NCI-H187 (cell line): ENCODE measurements around the gene THADA.

Experiments used
- DNase-seq, 2 experiments: peaks; one replicate each; lab custom pipeline; 2025; lab: John Stamatoyannopoulos, UW

Gene THADA

GRCh38 chr2:43276962-43277391, 318.9 kb downstream of the THADA start:
- DNase-seq, result peak in 1 of 2 experiments; percentile 76

GRCh38 chr2:43276266-43276941, 319.4 kb downstream of the THADA start:
- DNase-seq, result no peak

- no peak for DNase-seq
Measured at GRCh38 chr2:43274721-43275120, 321.1 kb downstream of the THADA start.

- DNase-seq, result no peak
Measured at GRCh38 chr2:43274055-43274454, 321.8 kb downstream of the THADA start.

GRCh38 chr2:43273529-43273928, 322.3 kb downstream of the THADA start:
- DNase-seq, result no peak

GRCh38 chr2:43270930-43271615, 324.8 kb downstream of the THADA start:
- no peak for DNase-seq

- no peak for DNase-seq
Measured at GRCh38 chr2:43270461-43270860, 325.4 kb downstream of the THADA start.

GRCh38 chr2:43269706-43270105, 326.1 kb downstream of the THADA start:
- no peak for DNase-seq

- peak; percentile 39 to 55 for DNase-seq
Measured at GRCh38 chr2:43269074-43269572, 326.7 kb downstream of the THADA start.

- DNase-seq, result no peak
Measured at GRCh38 chr2:43268066-43268953, 327.5 kb downstream of the THADA start.

- no peak for DNase-seq
Measured at GRCh38 chr2:43267381-43267780, 328.5 kb downstream of the THADA start.

- no peak for DNase-seq
Measured at GRCh38 chr2:43266711-43267111, 329.1 kb downstream of the THADA start.

GRCh38 chr2:43265421-43265820, 330.4 kb downstream of the THADA start:
- no peak for DNase-seq

GRCh38 chr2:43265001-43265400, 330.8 kb downstream of the THADA start:
- no peak for DNase-seq

GRCh38 chr2:43262951-43263350, 332.9 kb downstream of the THADA start:
- no peak for DNase-seq

- DNase-seq, result no peak
Measured at GRCh38 chr2:43262239-43262638, 333.6 kb downstream of the THADA start.

GRCh38 chr2:43259512-43259911, 336.3 kb downstream of the THADA start:
- no peak for DNase-seq

- DNase-seq, result no peak
Measured at GRCh38 chr2:43258547-43259156, 337.2 kb downstream of the THADA start.

- DNase-seq, result no peak
Measured at GRCh38 chr2:43255296-43255910, 340.4 kb downstream of the THADA start.

- no peak for DNase-seq
Measured at GRCh38 chr2:43254331-43254730, 341.5 kb downstream of the THADA start.

- no peak for DNase-seq
Measured at GRCh38 chr2:43251171-43251731, 344.6 kb downstream of the THADA start.
